Measurements from ENCODE around the gene CTAG2. TPM values are rescaled to one million over a fixed set of nuclear protein-coding genes. Genes with fewer than 3 reads are reported as not detected.

Gene CTAG2
- polyA plus RNA-seq, 1 donor (not counting 4 experiments of a cell fraction or from before 2014, with no cell fraction given): not detected

DNA sequence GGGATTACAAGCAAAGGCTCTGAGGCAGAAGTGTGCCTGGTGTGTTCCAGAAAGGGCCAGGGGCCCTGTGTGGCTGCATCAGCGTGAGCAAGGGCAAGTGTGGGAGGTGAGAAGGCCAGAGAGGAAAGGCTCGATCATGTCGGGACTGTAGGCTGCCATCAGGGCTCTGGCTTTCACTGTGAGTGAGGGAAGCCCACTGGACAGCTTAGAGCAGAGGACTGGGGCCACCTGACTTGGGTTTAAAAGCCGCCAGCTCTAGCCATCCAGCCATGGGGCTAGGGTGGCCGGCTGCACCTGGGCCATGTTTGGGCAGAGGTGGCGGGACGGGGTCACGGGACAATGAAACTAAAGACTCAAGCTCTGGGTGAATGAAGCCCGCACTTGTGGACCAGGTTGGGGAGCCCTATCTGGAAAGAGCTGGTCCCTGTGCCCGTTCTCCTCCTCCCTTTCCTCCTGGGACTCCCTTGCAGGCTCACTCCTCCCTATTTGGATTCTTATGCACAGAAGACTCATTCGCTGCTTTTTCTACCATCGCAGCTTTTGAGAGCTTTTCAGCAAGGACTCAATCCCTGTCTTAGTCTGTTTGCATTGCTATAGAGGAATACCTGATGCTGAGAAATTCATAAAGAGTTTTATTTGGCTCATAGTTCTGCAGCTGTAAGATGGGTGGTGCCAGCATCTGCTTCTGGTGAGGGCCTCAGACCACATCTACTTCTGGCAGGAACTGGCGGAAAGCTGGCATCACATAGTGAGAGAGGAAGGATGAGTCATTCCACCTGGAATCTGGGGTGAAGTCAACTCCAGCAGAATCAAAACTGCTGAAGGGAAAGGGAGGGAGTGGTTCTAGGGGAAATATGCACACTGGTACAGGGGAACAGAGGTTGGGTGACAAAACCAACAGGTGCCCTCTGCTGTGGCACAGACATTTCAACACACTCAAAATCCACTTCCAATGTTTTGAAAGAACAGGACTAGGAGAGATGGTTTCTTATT lies 49.6 kb downstream of the CTAG2 start:
- dilution Hi-C loops (cut with MboI; ENCODE audit: extremely low pct_ligation_motif_present, low sequenced_read_pairs): no loop called here
- Histone ChIP-seq H3K9me1 (ENCODE audit: control insufficient read depth, extremely low read depth, insufficient read depth, low read length) (no peaks in the 10 kb centered on the region), H4K20me1 (ENCODE audit: control insufficient read depth, extremely low read depth, insufficient read depth, low read length) (no peaks in the 10 kb centered on the region), H3K36me3 (ENCODE audit: control insufficient read depth in 2 of 2, extremely low read depth in 1 of 2, insufficient read depth in 2 of 2, low read length in 2 of 2) (no peaks in the 10 kb centered on the region), H2AFZ (ENCODE audit: control insufficient read depth, low read length) (no peak overlapping the region), H3K4me2 (ENCODE audit: control insufficient read depth, extremely low read depth, insufficient read depth, low read depth, low read length) (peak overlapping the region; percentile 47), H3K79me2 (ENCODE audit: control insufficient read depth, insufficient read depth, low read length) (no peaks in the 10 kb centered on the region), H3K27ac (ENCODE audit: control insufficient read depth, insufficient read depth, low read length) (peak overlapping the region; percentile 23), H3K4me3 (ENCODE audit: control insufficient read depth in 2 of 3, extremely low read depth in 1 of 3, insufficient read depth in 2 of 3, low read depth in 1 of 3, low read length in 3 of 3) (no peak overlapping the region), H3K9me3 (ENCODE audit: control insufficient read depth, low read depth, low read length) (peaks cover 2% of the 10 kb centered on the region), H3K9ac (ENCODE audit: control insufficient read depth, extremely low read depth, insufficient read depth, low read length) (no peak overlapping the region), H3K4me1 (ENCODE audit: control insufficient read depth, extremely low read depth, insufficient read depth, low read length) (peaks cover 23% of the 10 kb centered on the region), H3K27me3 (ENCODE audit: control insufficient read depth, extremely low read depth, insufficient read depth, low read length) (no peaks in the 10 kb centered on the region)
- no peak for DNase-seq (ENCODE audit: low read depth, low spot score)
- FAIRE-seq: peak; percentile 91
- no peak for TF ChIP-seq EZH2 (IDR thresholded peaks at IDR 0.05; ENCODE audit: low read length)
- TF ChIP-seq, protein P1, sequence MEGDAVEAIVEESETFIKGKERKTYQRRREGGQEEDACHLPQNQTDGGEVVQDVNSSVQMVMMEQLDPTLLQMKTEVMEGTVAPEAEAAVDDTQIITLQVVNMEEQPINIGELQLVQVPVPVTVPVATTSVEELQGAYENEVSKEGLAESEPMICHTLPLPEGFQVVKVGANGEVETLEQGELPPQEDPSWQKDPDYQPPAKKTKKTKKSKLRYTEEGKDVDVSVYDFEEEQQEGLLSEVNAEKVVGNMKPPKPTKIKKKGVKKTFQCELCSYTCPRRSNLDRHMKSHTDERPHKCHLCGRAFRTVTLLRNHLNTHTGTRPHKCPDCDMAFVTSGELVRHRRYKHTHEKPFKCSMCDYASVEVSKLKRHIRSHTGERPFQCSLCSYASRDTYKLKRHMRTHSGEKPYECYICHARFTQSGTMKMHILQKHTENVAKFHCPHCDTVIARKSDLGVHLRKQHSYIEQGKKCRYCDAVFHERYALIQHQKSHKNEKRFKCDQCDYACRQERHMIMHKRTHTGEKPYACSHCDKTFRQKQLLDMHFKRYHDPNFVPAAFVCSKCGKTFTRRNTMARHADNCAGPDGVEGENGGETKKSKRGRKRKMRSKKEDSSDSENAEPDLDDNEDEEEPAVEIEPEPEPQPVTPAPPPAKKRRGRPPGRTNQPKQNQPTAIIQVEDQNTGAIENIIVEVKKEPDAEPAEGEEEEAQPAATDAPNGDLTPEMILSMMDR (optimal IDR thresholded peaks at IDR 0.05 in 1 of 3, IDR thresholded peaks at IDR 0.05 in 1 of 3, conservative IDR thresholded peaks at IDR 0.05 in 1 of 3; ENCODE audit: extremely low read depth in 1 of 3, insufficient read depth in 2 of 3, low read length in 3 of 3): no peak

DNA sequence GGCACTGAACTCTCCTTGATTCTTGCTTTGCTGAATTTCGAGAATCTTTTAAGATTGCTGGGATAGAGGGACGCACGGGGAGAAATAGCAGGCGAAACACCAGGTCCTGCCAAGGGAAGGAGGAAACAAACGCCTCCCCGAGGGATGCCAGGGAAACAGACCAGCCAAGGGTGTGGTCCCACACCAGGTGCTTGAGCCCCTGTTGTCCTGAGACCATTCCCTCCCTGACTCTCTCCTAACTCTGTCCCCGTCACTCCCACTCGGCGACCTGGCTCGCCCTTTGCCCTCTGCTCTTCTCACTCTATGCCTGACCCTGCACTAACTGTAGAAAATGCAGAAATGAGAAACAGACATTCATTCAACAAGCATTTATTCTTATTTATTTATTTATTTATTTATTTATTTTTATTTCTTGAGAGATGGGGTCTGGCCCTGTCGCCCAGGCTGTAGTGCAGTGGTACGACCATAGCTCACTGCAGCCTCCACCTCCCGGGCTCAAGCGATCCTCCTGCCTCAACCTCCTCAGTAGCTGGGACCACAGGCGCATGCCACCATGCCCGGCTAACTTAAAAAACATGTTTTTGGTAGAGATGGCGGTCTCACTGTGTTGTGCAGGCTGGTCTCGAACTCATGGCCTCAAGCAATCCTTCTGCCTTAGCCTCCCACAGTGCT lies 50.5 kb downstream of the CTAG2 start:
- Histone ChIP-seq H3K36me3 (ENCODE audit: control insufficient read depth in 2 of 2, extremely low read depth in 1 of 2, insufficient read depth in 2 of 2, low read length in 2 of 2) (no peaks in the 10 kb centered on the region), H3K4me1 (ENCODE audit: control insufficient read depth, extremely low read depth, insufficient read depth, low read length) (peaks cover 23% of the 10 kb centered on the region), H3K9me3 (ENCODE audit: control insufficient read depth, low read depth, low read length) (peaks cover 2% of the 10 kb centered on the region), H3K79me2 (ENCODE audit: control insufficient read depth, insufficient read depth, low read length) (no peaks in the 10 kb centered on the region), H3K4me2 (ENCODE audit: control insufficient read depth, extremely low read depth, insufficient read depth, low read depth, low read length) (no peak overlapping the region), H3K9me1 (ENCODE audit: control insufficient read depth, extremely low read depth, insufficient read depth, low read length) (no peaks in the 10 kb centered on the region), H3K9ac (ENCODE audit: control insufficient read depth, extremely low read depth, insufficient read depth, low read length) (no peak overlapping the region), H3K4me3 (ENCODE audit: control insufficient read depth in 2 of 3, extremely low read depth in 1 of 3, insufficient read depth in 2 of 3, low read depth in 1 of 3, low read length in 3 of 3) (no peak overlapping the region), H4K20me1 (ENCODE audit: control insufficient read depth, extremely low read depth, insufficient read depth, low read length) (no peaks in the 10 kb centered on the region), H3K27ac (ENCODE audit: control insufficient read depth, insufficient read depth, low read length) (no peak overlapping the region), H3K27me3 (ENCODE audit: control insufficient read depth, extremely low read depth, insufficient read depth, low read length) (no peaks in the 10 kb centered on the region), H2AFZ (ENCODE audit: control insufficient read depth, low read length) (no peak overlapping the region)
- DNase-seq (ENCODE audit: low read depth, low spot score): no peak
- dilution Hi-C loops (cut with MboI; ENCODE audit: extremely low pct_ligation_motif_present, low sequenced_read_pairs): no loop called here
- TF ChIP-seq EZH2 (IDR thresholded peaks at IDR 0.05; ENCODE audit: low read length): no peak
- TF ChIP-seq, protein P1 (optimal IDR thresholded peaks at IDR 0.05 in 1 of 3, IDR thresholded peaks at IDR 0.05 in 1 of 3, conservative IDR thresholded peaks at IDR 0.05 in 1 of 3; ENCODE audit: extremely low read depth in 1 of 3, insufficient read depth in 2 of 3, low read length in 3 of 3): no peak
- FAIRE-seq: no peak

Data from keratinocyte (primary cell).